Measurements from ENCODE around the gene CTNNA2. TPM values are rescaled to one million over a fixed set of nuclear protein-coding genes. Genes with fewer than 3 reads are reported as not detected.

CTNNA2 gene
- total and polyA plus RNA-seq, 7 experiments from 2014 or later = not detected

- Mint-ChIP-seq H3K4me3 (no peak overlapping the region), H3K4me1 (peaks cover 0 to 2% (median 0%) of the 10 kb centered on the region in 7 donors), H3K27ac (no peak overlapping the region), H3K27me3 (no peaks in the 10 kb centered on the region), H3K9me3 (peaks cover 0 to 16% (median 5%) of the 10 kb centered on the region in 11 donors), H3K36me3 (peaks cover 0 to 4% (median 0%) of the 10 kb centered on the region in 5 donors)
- POLR2A ChIA-PET = no interaction called here
- Histone ChIP-seq H3K9me3 (ENCODE audit: control insufficient read depth in 2 of 3, low read length in 3 of 3) (no peaks in the 10 kb centered on the region), H3K36me3 (ENCODE audit: control insufficient read depth in 2 of 3, insufficient read depth in 3 of 3, low read length in 3 of 3) (no peaks in the 10 kb centered on the region), H3K4me1 (ENCODE audit: control insufficient read depth in 2 of 2, insufficient read depth in 2 of 2, low read length in 2 of 2) (no peaks in the 10 kb centered on the region), H3K27me3 (ENCODE audit: control insufficient read depth in 2 of 2, insufficient read depth in 2 of 2, low read length in 2 of 2) (no peaks in the 10 kb centered on the region), H3K27ac (ENCODE audit: low read depth, low read length) (no peak overlapping the region), H3K4me3 (ENCODE audit: low read length) (no peak overlapping the region)
- DNase-seq = no peak
- ATAC-seq = no peak
- intact Hi-C loops (cut with micrococcal nuclease) = no loop called here
- CTCF ChIA-PET = no interaction called here
Observed at GRCh38 chr2:80489717-80490116, 976.9 kb downstream of the CTNNA2 start.

GRCh38 chr2:80490964-80491363, 978.1 kb downstream of the CTNNA2 start:
- ChIA-PET POLR2A (no interaction called here), CTCF (no interaction called here)
- no peaks in the 10 kb centered on the region for H3K27me3 Mint-ChIP-seq
- ATAC-seq (no peak), DNase-seq (no peak)
- H3K27me3 ChIP-seq (ENCODE audit: control insufficient read depth in 2 of 2, insufficient read depth in 2 of 2, low read length in 2 of 2) = no peaks in the 10 kb centered on the region
- H3K27ac Mint-ChIP-seq = no peak overlapping the region
- peaks cover 0 to 2% (median 0%) of the 10 kb centered on the region in 7 donors for H3K4me1 Mint-ChIP-seq
- peaks cover 1 to 16% (median 6%) of the 10 kb centered on the region in 11 donors for H3K9me3 Mint-ChIP-seq
- H3K4me3 Mint-ChIP-seq = no peak overlapping the region
- no peak overlapping the region for H3K4me3 ChIP-seq (ENCODE audit: low read length)
- H3K27ac ChIP-seq (ENCODE audit: low read depth, low read length) = no peak overlapping the region
- no peaks in the 10 kb centered on the region for H3K36me3 ChIP-seq (ENCODE audit: control insufficient read depth in 2 of 3, insufficient read depth in 3 of 3, low read length in 3 of 3)
- intact Hi-C loops (cut with micrococcal nuclease) = no loop called here
- no peaks in the 10 kb centered on the region for H3K9me3 ChIP-seq (ENCODE audit: control insufficient read depth in 2 of 3, low read length in 3 of 3)
- H3K4me1 ChIP-seq (ENCODE audit: control insufficient read depth in 2 of 2, insufficient read depth in 2 of 2, low read length in 2 of 2) = no peaks in the 10 kb centered on the region
- peaks cover 0 to 4% (median 0%) of the 10 kb centered on the region in 5 donors for H3K36me3 Mint-ChIP-seq

- peaks cover 0 to 4% (median 0%) of the 10 kb centered on the region in 5 donors for H3K36me3 Mint-ChIP-seq
- peaks cover 5 to 27% (median 10%) of the 10 kb centered on the region in 11 donors for H3K9me3 Mint-ChIP-seq
- H3K27ac Mint-ChIP-seq = no peak overlapping the region
- H3K4me1 Mint-ChIP-seq = peaks cover 0 to 2% (median 0%) of the 10 kb centered on the region in 7 donors
- DNase-seq = no peak
- H3K4me3 ChIP-seq (ENCODE audit: low read length) = no peak overlapping the region
- H3K27ac ChIP-seq (ENCODE audit: low read depth, low read length) = no peak overlapping the region
- no peak for ATAC-seq
- no peaks in the 10 kb centered on the region for H3K4me1 ChIP-seq (ENCODE audit: control insufficient read depth in 2 of 2, insufficient read depth in 2 of 2, low read length in 2 of 2)
- no peak overlapping the region for H3K4me3 Mint-ChIP-seq
- intact Hi-C loops (cut with micrococcal nuclease) = no loop called here
- POLR2A ChIA-PET = no interaction called here
- CTCF ChIA-PET = no interaction called here
- no peaks in the 10 kb centered on the region for H3K36me3 ChIP-seq (ENCODE audit: control insufficient read depth in 2 of 3, insufficient read depth in 3 of 3, low read length in 3 of 3)
- H3K27me3 Mint-ChIP-seq = no peaks in the 10 kb centered on the region
- no peaks in the 10 kb centered on the region for H3K27me3 ChIP-seq (ENCODE audit: control insufficient read depth in 2 of 2, insufficient read depth in 2 of 2, low read length in 2 of 2)
- H3K9me3 ChIP-seq (ENCODE audit: control insufficient read depth in 2 of 3, low read length in 3 of 3) = no peaks in the 10 kb centered on the region
Observed at GRCh38 chr2:80496346-80496745, 983.5 kb downstream of the CTNNA2 start.

- POLR2A ChIA-PET = no interaction called here
- H3K4me3 Mint-ChIP-seq = no peak overlapping the region
- DNase-seq (no peak), ATAC-seq (no peak)
- Histone ChIP-seq H3K4me3 (ENCODE audit: low read length) (no peak overlapping the region), H3K27me3 (ENCODE audit: control insufficient read depth in 2 of 2, insufficient read depth in 2 of 2, low read length in 2 of 2) (no peaks in the 10 kb centered on the region), H3K9me3 (ENCODE audit: control insufficient read depth in 2 of 3, low read length in 3 of 3) (no peaks in the 10 kb centered on the region), H3K4me1 (ENCODE audit: control insufficient read depth in 2 of 2, insufficient read depth in 2 of 2, low read length in 2 of 2) (no peaks in the 10 kb centered on the region), H3K27ac (ENCODE audit: low read depth, low read length) (no peak overlapping the region), H3K36me3 (ENCODE audit: control insufficient read depth in 2 of 3, insufficient read depth in 3 of 3, low read length in 3 of 3) (no peaks in the 10 kb centered on the region)
- H3K27me3 Mint-ChIP-seq = no peaks in the 10 kb centered on the region
- peaks cover 0 to 4% (median 0%) of the 10 kb centered on the region in 5 donors for H3K36me3 Mint-ChIP-seq
- peaks cover 5 to 27% (median 10%) of the 10 kb centered on the region in 11 donors for H3K9me3 Mint-ChIP-seq
- no peak overlapping the region for H3K27ac Mint-ChIP-seq
- peaks cover 0 to 2% (median 0%) of the 10 kb centered on the region in 7 donors for H3K4me1 Mint-ChIP-seq
- intact Hi-C loops (cut with micrococcal nuclease) = no loop called here
- CTCF ChIA-PET = no interaction called here
Observed at GRCh38 chr2:80496775-80497174, 983.9 kb downstream of the CTNNA2 start.

GRCh38 chr2:80499095-80499494, 986.2 kb downstream of the CTNNA2 start:
- H3K9me3 Mint-ChIP-seq = peaks cover 0 to 16% (median 7%) of the 10 kb centered on the region in 11 donors
- no peaks in the 10 kb centered on the region for H3K36me3 Mint-ChIP-seq
- no peak overlapping the region for H3K4me3 Mint-ChIP-seq
- Histone ChIP-seq H3K27ac (ENCODE audit: low read depth, low read length) (no peak overlapping the region), H3K36me3 (ENCODE audit: control insufficient read depth in 2 of 3, insufficient read depth in 3 of 3, low read length in 3 of 3) (no peaks in the 10 kb centered on the region), H3K27me3 (ENCODE audit: control insufficient read depth in 2 of 2, insufficient read depth in 2 of 2, low read length in 2 of 2) (no peaks in the 10 kb centered on the region), H3K4me1 (ENCODE audit: control insufficient read depth in 2 of 2, insufficient read depth in 2 of 2, low read length in 2 of 2) (no peaks in the 10 kb centered on the region), H3K4me3 (ENCODE audit: low read length) (no peak overlapping the region), H3K9me3 (ENCODE audit: control insufficient read depth in 2 of 3, low read length in 3 of 3) (no peaks in the 10 kb centered on the region)
- DNase-seq (no peak), ATAC-seq (no peak)
- intact Hi-C loops (cut with micrococcal nuclease) = no loop called here
- ChIA-PET CTCF (no interaction called here), POLR2A (no interaction called here)
- H3K4me1 Mint-ChIP-seq = no peaks in the 10 kb centered on the region
- H3K27me3 Mint-ChIP-seq = no peaks in the 10 kb centered on the region
- H3K27ac Mint-ChIP-seq = no peak overlapping the region

GRCh38 chr2:80501874-80502624, 989.2 kb downstream of the CTNNA2 start:
- no peak overlapping the region for H3K4me3 ChIP-seq (ENCODE audit: low read length)
- no peaks in the 10 kb centered on the region for H3K27me3 Mint-ChIP-seq
- intact Hi-C loops (cut with micrococcal nuclease) = no loop called here
- H3K36me3 ChIP-seq (ENCODE audit: control insufficient read depth in 2 of 3, insufficient read depth in 3 of 3, low read length in 3 of 3) = no peaks in the 10 kb centered on the region
- no peak for DNase-seq
- no peaks in the 10 kb centered on the region for H3K27me3 ChIP-seq (ENCODE audit: control insufficient read depth in 2 of 2, insufficient read depth in 2 of 2, low read length in 2 of 2)
- H3K27ac Mint-ChIP-seq = no peak overlapping the region
- no peaks in the 10 kb centered on the region for H3K36me3 Mint-ChIP-seq
- ChIA-PET CTCF (no interaction called here), POLR2A (no interaction called here)
- H3K9me3 Mint-ChIP-seq = peaks cover 2 to 15% (median 8%) of the 10 kb centered on the region in 11 donors
- no peak overlapping the region for H3K27ac ChIP-seq (ENCODE audit: low read depth, low read length)
- no peaks in the 10 kb centered on the region for H3K9me3 ChIP-seq (ENCODE audit: control insufficient read depth in 2 of 3, low read length in 3 of 3)
- no peaks in the 10 kb centered on the region for H3K4me1 Mint-ChIP-seq
- ATAC-seq = no peak
- no peaks in the 10 kb centered on the region for H3K4me1 ChIP-seq (ENCODE audit: control insufficient read depth in 2 of 2, insufficient read depth in 2 of 2, low read length in 2 of 2)
- no peak overlapping the region for H3K4me3 Mint-ChIP-seq

GRCh38 chr2:80506563-80506962, 993.7 kb downstream of the CTNNA2 start:
- POLR2A ChIA-PET = no interaction called here
- Histone ChIP-seq H3K4me3 (ENCODE audit: low read length) (no peak overlapping the region), H3K4me1 (ENCODE audit: control insufficient read depth in 2 of 2, insufficient read depth in 2 of 2, low read length in 2 of 2) (no peaks in the 10 kb centered on the region), H3K9me3 (ENCODE audit: control insufficient read depth in 2 of 3, low read length in 3 of 3) (no peaks in the 10 kb centered on the region), H3K27me3 (ENCODE audit: control insufficient read depth in 2 of 2, insufficient read depth in 2 of 2, low read length in 2 of 2) (no peaks in the 10 kb centered on the region), H3K36me3 (ENCODE audit: control insufficient read depth in 2 of 3, insufficient read depth in 3 of 3, low read length in 3 of 3) (no peaks in the 10 kb centered on the region), H3K27ac (ENCODE audit: low read depth, low read length) (no peak overlapping the region)
- Mint-ChIP-seq H3K9me3 (peaks cover 0 to 19% (median 8%) of the 10 kb centered on the region in 11 donors), H3K4me3 (no peak overlapping the region), H3K27me3 (no peaks in the 10 kb centered on the region), H3K27ac (no peak overlapping the region), H3K36me3 (no peaks in the 10 kb centered on the region), H3K4me1 (no peaks in the 10 kb centered on the region)
- CTCF ChIA-PET = no interaction called here
- intact Hi-C loops (cut with micrococcal nuclease) = no loop called here
- DNase-seq (no peak), ATAC-seq (no peak)
